H9 (cell line): Measurements from ENCODE around the gene EIF2B5. TPM values are rescaled to one million over a fixed set of nuclear protein-coding genes. Genes with fewer than 3 reads are reported as not detected.

Experiments
- DNase-seq: peaks from one replicate; pipeline ENCODE4 v3.0.0-alpha.2; 2017
- H2AFZ ChIP-seq: one replicate; pipeline ENCODE4 v1.6.1; 2013; ENCODE audit warnings: mild to moderate bottlenecking, low read length, control low read depth, moderate library complexity
- H2AK5ac ChIP-seq: 2 replicates; pipeline ENCODE4 v1.6.1; 2013; ENCODE audit warnings: low read length, control low read depth, mixed read lengths; ENCODE audit not compliant: insufficient read length
- H2BK120ac ChIP-seq: one replicate; pipeline ENCODE4 v1.6.1; 2013; ENCODE audit warnings: low read depth, mild to moderate bottlenecking, low read length, control low read depth, inconsistent platforms; ENCODE audit not compliant: poor library complexity, severe bottlenecking
- H2BK12ac ChIP-seq: 2 replicates; pipeline ENCODE4 v1.6.1; 2013; ENCODE audit warnings: low read length, control low read depth, mixed read lengths, low read depth; ENCODE audit not compliant: insufficient read length
- H2BK15ac ChIP-seq: 2 replicates; pipeline ENCODE4 v1.6.1; 2013; ENCODE audit warnings: low read depth, low read length, control low read depth
- H2BK20ac ChIP-seq: one replicate; pipeline ENCODE4 v1.6.1; 2013; ENCODE audit warnings: low read depth, mild to moderate bottlenecking, low read length, control low read depth, inconsistent platforms; ENCODE audit not compliant: poor library complexity, severe bottlenecking
- H2BK5ac ChIP-seq: 2 replicates; pipeline ENCODE4 v1.6.1; 2013; ENCODE audit warnings: low read length, control low read depth, mixed read lengths; ENCODE audit not compliant: insufficient read length
- H3K14ac ChIP-seq: 2 replicates; pipeline ENCODE4 v1.6.1; 2013; ENCODE audit warnings: low read length, control low read depth; ENCODE audit not compliant: insufficient read depth
- H3K18ac ChIP-seq: 2 replicates; pipeline ENCODE4 v1.6.1; 2013; ENCODE audit warnings: low read depth, mild to moderate bottlenecking, mixed read lengths, low read length, control low read depth; ENCODE audit not compliant: insufficient read length
- H3K23ac ChIP-seq: 2 replicates; pipeline ENCODE4 v1.6.1; 2013; ENCODE audit warnings: low read length, control low read depth, mixed read lengths, low read depth; ENCODE audit not compliant: insufficient read length
- H3K23me2 ChIP-seq: 2 replicates; pipeline ENCODE4 v1.6.1; 2013; ENCODE audit warnings: low read depth, mild to moderate bottlenecking, mixed read lengths, low read length, control low read depth; ENCODE audit not compliant: insufficient read length, poor library complexity, severe bottlenecking
- H3K27ac ChIP-seq: 2 replicates; pipeline ENCODE4 v1.5.1; 2013; ENCODE audit warnings: low read length, control low read depth, mixed read lengths, low read depth; ENCODE audit not compliant: insufficient read length
- H3K27me3 ChIP-seq: 2 replicates; pipeline ENCODE4 v1.6.1; 2013; ENCODE audit warnings: low read length, control low read depth, inconsistent platforms; ENCODE audit not compliant: insufficient read depth
- H3K4ac ChIP-seq: 2 replicates; pipeline ENCODE4 v1.6.1; 2013; ENCODE audit warnings: low read depth, mild to moderate bottlenecking, control low read depth, inconsistent platforms, low read length, moderate library complexity
- H3K4me1 ChIP-seq: 2 replicates; pipeline ENCODE4 v1.6.1; 2013; ENCODE audit warnings: low read length, control low read depth, inconsistent platforms; ENCODE audit not compliant: insufficient read depth
- H3K4me2 ChIP-seq: 2 replicates; pipeline ENCODE4 v1.6.1; 2013; ENCODE audit warnings: low read length, control low read depth, mixed read lengths; ENCODE audit not compliant: insufficient read length, insufficient read depth
- H3K56ac ChIP-seq: 2 replicates; pipeline ENCODE4 v1.6.1; 2013; ENCODE audit warnings: low read depth, mild to moderate bottlenecking, mixed read lengths, low read length, control low read depth; ENCODE audit not compliant: insufficient read length
- H3K79me1 ChIP-seq: 2 replicates; pipeline ENCODE4 v1.6.1; 2013; ENCODE audit warnings: low read depth, mild to moderate bottlenecking, moderate library complexity, low read length, control low read depth, inconsistent platforms; ENCODE audit not compliant: insufficient read depth, poor library complexity, severe bottlenecking
- H3K79me2 ChIP-seq: 2 replicates; pipeline ENCODE4 v1.6.1; 2013; ENCODE audit warnings: low read length, control low read depth, inconsistent platforms; ENCODE audit not compliant: insufficient read depth
- H3K9ac ChIP-seq: 2 replicates; pipeline ENCODE4 v1.6.1; 2013; ENCODE audit warnings: low read length, control low read depth, mixed read lengths; ENCODE audit not compliant: insufficient read length; ENCODE audit errors: extremely low read depth
- H3K9me3 ChIP-seq: one replicate; pipeline ENCODE4 v1.6.1; 2013; ENCODE audit warnings: low read depth, low read length, inconsistent platforms; ENCODE audit not compliant: control insufficient read depth
- H3T11ph ChIP-seq: one replicate; pipeline ENCODE4 v1.6.1; 2013; ENCODE audit warnings: mild to moderate bottlenecking, low read length, control low read depth, inconsistent platforms
- H4K20me1 ChIP-seq: one replicate; pipeline ENCODE4 v1.6.1; 2013; ENCODE audit not compliant: control insufficient read depth, insufficient read length, insufficient read depth
- H4K5ac ChIP-seq: 2 replicates; pipeline ENCODE4 v1.6.1; 2013; ENCODE audit warnings: low read depth, mild to moderate bottlenecking, mixed read lengths, low read length, control low read depth; ENCODE audit not compliant: insufficient read length
- H4K8ac ChIP-seq: replicated peaks from 2 replicates; pipeline ENCODE4 v1.6.1; 2013; ENCODE audit warnings: low read length, control low read depth, mixed read lengths, low read depth; ENCODE audit not compliant: insufficient read length
- H4K91ac ChIP-seq: 2 replicates; pipeline ENCODE4 v1.6.1; 2013; ENCODE audit warnings: low read depth, mild to moderate bottlenecking, moderate library complexity, mixed read lengths, low read length, control low read depth; ENCODE audit not compliant: insufficient read length
- H3K27ac Mint-ChIP-seq, 3 experiments: 2 replicates in 2 of 3; 3 replicates in 1 of 3; pipeline ENCODE4 v1.8.0; 2020 to 2021; ENCODE audit warnings: mixed read lengths in 3 of 3, mild to moderate bottlenecking in 1 of 3, moderate library complexity in 1 of 3
- H3K27me3 Mint-ChIP-seq: 2 replicates; pipeline ENCODE4 v1.8.0; 2021; ENCODE audit warnings: low read depth, mild to moderate bottlenecking, moderate library complexity, mixed read lengths
- H3K36me3 Mint-ChIP-seq, 3 experiments: 2 replicates in 2 of 3; 3 replicates in 1 of 3; pipeline ENCODE4 v1.8.0; 2020 to 2021; ENCODE audit warnings: low read depth in 3 of 3, mixed read lengths in 3 of 3; ENCODE audit not compliant: insufficient read depth in 1 of 3
- H3K4me1 Mint-ChIP-seq, 2 experiments: 2 replicates each; pipeline ENCODE4 v1.8.0; 2020; ENCODE audit warnings: mixed read lengths in 2 of 2
- H3K4me3 Mint-ChIP-seq, 2 experiments: 2 replicates in 1 of 2; 3 replicates in 1 of 2; pipeline ENCODE4 v1.8.0; 2020 to 2021; ENCODE audit warnings: mild to moderate bottlenecking in 2 of 2, mixed read lengths in 2 of 2, moderate library complexity in 1 of 2
- H3K9me3 Mint-ChIP-seq, 2 experiments: 2 replicates in 1 of 2; 3 replicates in 1 of 2; pipeline ENCODE4 v1.8.0; 2020; ENCODE audit warnings: mild to moderate bottlenecking in 2 of 2, mixed read lengths in 2 of 2, moderate library complexity in 1 of 2
- WGBS: extraction: QIAGEN DNeasy Blood & Tissue Kit; methylation state at CpG from one replicate; pipeline ENCODE4 v1.1.7; 2013; ENCODE audit warnings: missing lambda C conversion rate, low lambda C conversion rate, mixed read lengths; ENCODE audit not compliant: insufficient read length; ENCODE audit errors: extremely low coverage; 5-methylcytosine and 5-hydroxymethylcytosine counted together
- total RNA-seq: library from RNA; stranded (reverse); gene quantifications from 2 replicates; pipeline ENCODE4 v1.2.1, GENCODE V29; 2021
- TF ChIP-seq, protein P1 (sequence below): fragments of 200-600 bp; sonication (generic); conservative IDR thresholded peaks from 3 replicates; pipeline ENCODE4 v1.8.0; 2021; ENCODE audit warnings: antibody characterized with exemption, mild to moderate bottlenecking

The EIF2B5 gene
- total RNA-seq, 1 experiment from 2014 or later = 42.0 TPM

DNA sequence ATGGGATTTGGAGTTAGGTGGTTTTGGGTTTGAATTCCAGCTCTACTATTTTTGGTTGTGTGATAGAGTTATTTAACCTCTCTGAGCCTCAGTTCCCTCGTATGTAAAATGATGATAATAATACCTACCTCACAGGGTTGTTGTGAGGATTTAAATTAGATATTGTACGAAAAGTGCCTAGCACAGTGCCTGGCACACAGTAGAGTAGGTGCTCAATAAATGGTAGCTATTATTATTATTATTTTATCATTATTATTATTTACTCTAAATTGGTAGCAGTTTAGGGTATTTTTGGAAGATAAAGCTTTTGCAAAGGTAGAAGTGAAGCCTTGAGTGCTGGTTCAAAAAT, 38.2 kb downstream of the EIF2B5 start:
- H2AFZ ChIP-seq = no peak overlapping the region
- H3K4ac ChIP-seq = no peak overlapping the region
- H3K9ac ChIP-seq = no peak overlapping the region
- H4K91ac ChIP-seq = no peak overlapping the region
- no CpG with 5 or more reads among the region's 2 CpGs for WGBS
- Mint-ChIP-seq H3K4me1 (peaks cover 23 to 31% of the 10 kb centered on the region in 2 experiments), H3K9me3 (no peaks in the 10 kb centered on the region), H3K36me3 (peaks cover 21 to 57% (median 44%) of the 10 kb centered on the region in 3 experiments), H3K27me3 (no peaks in the 10 kb centered on the region), H3K4me3 (no peak overlapping the region), H3K27ac (peak overlapping the region in 1 of 3 experiments; percentile 83; a peak in 1 of 7 replicates)
- H3K23me2 ChIP-seq = peaks cover 16% of the 10 kb centered on the region
- TF ChIP-seq, protein P1, sequence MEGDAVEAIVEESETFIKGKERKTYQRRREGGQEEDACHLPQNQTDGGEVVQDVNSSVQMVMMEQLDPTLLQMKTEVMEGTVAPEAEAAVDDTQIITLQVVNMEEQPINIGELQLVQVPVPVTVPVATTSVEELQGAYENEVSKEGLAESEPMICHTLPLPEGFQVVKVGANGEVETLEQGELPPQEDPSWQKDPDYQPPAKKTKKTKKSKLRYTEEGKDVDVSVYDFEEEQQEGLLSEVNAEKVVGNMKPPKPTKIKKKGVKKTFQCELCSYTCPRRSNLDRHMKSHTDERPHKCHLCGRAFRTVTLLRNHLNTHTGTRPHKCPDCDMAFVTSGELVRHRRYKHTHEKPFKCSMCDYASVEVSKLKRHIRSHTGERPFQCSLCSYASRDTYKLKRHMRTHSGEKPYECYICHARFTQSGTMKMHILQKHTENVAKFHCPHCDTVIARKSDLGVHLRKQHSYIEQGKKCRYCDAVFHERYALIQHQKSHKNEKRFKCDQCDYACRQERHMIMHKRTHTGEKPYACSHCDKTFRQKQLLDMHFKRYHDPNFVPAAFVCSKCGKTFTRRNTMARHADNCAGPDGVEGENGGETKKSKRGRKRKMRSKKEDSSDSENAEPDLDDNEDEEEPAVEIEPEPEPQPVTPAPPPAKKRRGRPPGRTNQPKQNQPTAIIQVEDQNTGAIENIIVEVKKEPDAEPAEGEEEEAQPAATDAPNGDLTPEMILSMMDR = no peak
- no peaks in the 10 kb centered on the region; the same call in 1 of the 2 replicates for H3K4me1 ChIP-seq
- no peak overlapping the region for H3K18ac ChIP-seq
- no peak for DNase-seq
- H2BK20ac ChIP-seq = no peak overlapping the region
- H4K20me1 ChIP-seq = peaks cover 3% of the 10 kb centered on the region
- H3T11ph ChIP-seq = no peak overlapping the region
- no peak overlapping the region for H2BK120ac ChIP-seq
- no peak overlapping the region for H3K23ac ChIP-seq
- no peak overlapping the region for H3K56ac ChIP-seq
- H3K9me3 ChIP-seq = no peaks in the 10 kb centered on the region
- H3K79me1 ChIP-seq = peaks cover 7% of the 10 kb centered on the region
- H4K8ac ChIP-seq = no peak overlapping the region
- peaks cover 9% of the 10 kb centered on the region; the same call in 1 of the 2 replicates for H3K79me2 ChIP-seq
- no peak overlapping the region for H2BK12ac ChIP-seq
- no peak overlapping the region for H2BK15ac ChIP-seq
- no peaks in the 10 kb centered on the region for H3K27me3 ChIP-seq
- no peak overlapping the region for H3K14ac ChIP-seq
- H2BK5ac ChIP-seq = no peak overlapping the region
- no peak overlapping the region for H4K5ac ChIP-seq
- H2AK5ac ChIP-seq = no peak overlapping the region
- H3K4me2 ChIP-seq = no peak overlapping the region
- no peak overlapping the region for H3K27ac ChIP-seq
